Measurements from ENCODE around the gene SLC22A13. TPM values are rescaled to one million over a fixed set of nuclear protein-coding genes. Genes with fewer than 3 reads are reported as not detected.

SLC22A13 gene
- total and polyA plus RNA-seq, 2 donors (not counting 3 experiments of a cell fraction or from before 2014, with no cell fraction given) = 0.11 to 0.53 TPM

- CTCF ChIA-PET = no interaction called here
- H3K27me3 ChIP-seq (ENCODE audit: control insufficient read depth in 2 of 2, insufficient read depth in 2 of 2, low read length in 2 of 2) = no peaks in the 10 kb centered on the region
- no peaks in the 10 kb centered on the region for H3K9me3 ChIP-seq (replicated peaks; ENCODE audit: control insufficient read depth, insufficient read depth, low read length)
- no peak for DNase-seq (ENCODE audit: low read depth, low spot score)
- POLR2A ChIA-PET = no interaction called here
- no peak overlapping the region for H2AFZ ChIP-seq (ENCODE audit: low read depth, low read length)
- intact Hi-C loops (cut with micrococcal nuclease) (no loop called here), dilution Hi-C loops (cut with MboI; ENCODE audit: extremely low pct_ligation_motif_present, low sequenced_read_pairs) (no loop called here)
- BruUV-seq (replicated peaks) = no TSS peak
- H3K36me3 ChIP-seq (ENCODE audit: control insufficient read depth in 2 of 2, extremely low read depth in 1 of 2, insufficient read depth in 2 of 2, low read length in 2 of 2) = no peaks in the 10 kb centered on the region
- no peaks in the 10 kb centered on the region for H3K79me2 ChIP-seq (ENCODE audit: control insufficient read depth, insufficient read depth, low read length)
- H3K4me2 ChIP-seq (ENCODE audit: insufficient read depth, low read length) = no peak overlapping the region
- no peak for FAIRE-seq
- no peak overlapping the region for H3K9ac ChIP-seq (replicated peaks; ENCODE audit: extremely low read depth, insufficient read depth, low read length)
- H3K27ac ChIP-seq (ENCODE audit: insufficient read depth, low read depth, low read length) = no peak overlapping the region
- H3K4me1 ChIP-seq (ENCODE audit: control insufficient read depth, extremely low read depth, insufficient read depth, low read length) = no peaks in the 10 kb centered on the region
- H3K4me3 ChIP-seq (replicated peaks in 1 of 3; ENCODE audit: insufficient read depth in 1 of 3, low read depth in 1 of 3, low read length in 3 of 3) = no peak overlapping the region
- no peaks in the 10 kb centered on the region for H3K9me1 ChIP-seq (replicated peaks; ENCODE audit: control insufficient read depth, extremely low read depth, insufficient read depth, low read length)
- no peaks in the 10 kb centered on the region for H4K20me1 ChIP-seq (replicated peaks; ENCODE audit: control insufficient read depth, extremely low read depth, insufficient read depth, low read length)
- TF ChIP-seq POLR2A (IDR thresholded peaks at IDR 0.05; ENCODE audit: low read depth, low read length) = no peak
- TF ChIP-seq JUN (IDR thresholded peaks at IDR 0.05; ENCODE audit: borderline replicate concordance, insufficient read depth, insufficient read length, low read depth) = no peak
- no peak for TF ChIP-seq POLR2AphosphoS5 (IDR thresholded peaks at IDR 0.05; ENCODE audit: insufficient read depth, low read depth, low read length)
- TF ChIP-seq GATA2 (IDR thresholded peaks at IDR 0.05; ENCODE audit: insufficient read depth, insufficient read length, low read depth, low read length) = no peak
- no peak for TF ChIP-seq EZH2 (IDR thresholded peaks at IDR 0.05; ENCODE audit: borderline replicate concordance, low read depth, low read length, severe bottlenecking)
- TF ChIP-seq CTCF (IDR thresholded peaks at IDR 0.05; ENCODE audit: extremely low read depth in 1 of 2, insufficient read depth in 1 of 2, low read depth in 1 of 2, low read length in 2 of 2) = no peak
- TF ChIP-seq MYC (IDR thresholded peaks at IDR 0.05; ENCODE audit: low read depth, low read length) = no peak
- TF ChIP-seq MAX (IDR thresholded peaks at IDR 0.05; ENCODE audit: insufficient read depth, insufficient read length) = no peak
- no peak for TF ChIP-seq FOS (IDR thresholded peaks at IDR 0.05; ENCODE audit: borderline replicate concordance, insufficient read depth, low read length)
Observed at GRCh38 chr3:38312356-38312755, 46.7 kb downstream of the SLC22A13 start.

Data from endothelial cell of umbilical vein (primary cell).